HL-60/S4 treated with phorbol 12-myristate 13-acetate at 8.2 ng/mL for 4 days and 3 days (cell line): ENCODE data around the gene CBX2.

ENCODE experiments used
- in situ Hi-C: fragments of 300-500 bp; cut with MboI; formaldehyde crosslinking; loops from 2 replicates; pipeline ENCODE4 v1.15.0; 2022; ENCODE audit warnings: low sequenced_read_pairs

CBX2 gene

GRCh38 chr17:79786930-79787643, 9.1 kb downstream of the CBX2 start:
- in situ Hi-C loops, result no loop called here

- in situ Hi-C loops, result no loop called here
Observed at GRCh38 chr17:79788455-79788854, 10.5 kb downstream of the CBX2 start.

GRCh38 chr17:79788989-79789942, 11.3 kb downstream of the CBX2 start:
- in situ Hi-C loops, result no loop called here

GRCh38 chr17:79789943-79790804, 12.2 kb downstream of the CBX2 start:
- in situ Hi-C loops, result no loop called here

GRCh38 chr17:79790805-79791734, 13.1 kb downstream of the CBX2 start:
- in situ Hi-C loops, result no loop called here

- in situ Hi-C loops, result no loop called here
Observed at GRCh38 chr17:79791735-79792161, 13.8 kb downstream of the CBX2 start.

GRCh38 chr17:79792341-79792871, 14.5 kb downstream of the CBX2 start:
- in situ Hi-C loops, result no loop called here

GRCh38 chr17:79792984-79793923, 15.3 kb downstream of the CBX2 start:
- in situ Hi-C loops, result no loop called here

- in situ Hi-C loops, result no loop called here
Observed at GRCh38 chr17:79793924-79794304, 16.0 kb downstream of the CBX2 start.

- in situ Hi-C loops, result no loop called here
Observed at GRCh38 chr17:79794659-79795511, 16.9 kb downstream of the CBX2 start.

- in situ Hi-C loops, result no loop called here
Observed at GRCh38 chr17:79795795-79796443, 18.0 kb downstream of the CBX2 start.

GRCh38 chr17:79796444-79796762, 18.5 kb downstream of the CBX2 start:
- in situ Hi-C loops, result no loop called here

GRCh38 chr17:79796763-79797491, 19.0 kb downstream of the CBX2 start, which contains the start of gene CBX8:
TSS of gene CBX8 (minus strand) at chr17:79797077. CDS start at chr17:79796998, 79 bp downstream.
- in situ Hi-C loops, result no loop called here

- in situ Hi-C loops, result no loop called here
Observed at GRCh38 chr17:79797492-79798298, 19.7 kb downstream of the CBX2 start.

GRCh38 chr17:79798299-79799173, 20.6 kb downstream of the CBX2 start:
- in situ Hi-C loops, result no loop called here
